Muscle of leg (tissue), 11 donors: Measurements from ENCODE around the gene FASN. TPM values are rescaled to one million over a fixed set of nuclear protein-coding genes. Genes with fewer than 3 reads are reported as not detected.

Experiments
- DNase-seq: peaks from one replicate; pipeline ENCODE4 v3.0.0; 2013
- H3K27ac ChIP-seq: one replicate; pipeline ENCODE4 v1.5.1; 2013; ENCODE audit warnings: mild to moderate bottlenecking, low read length, control low read depth
- H3K27me3 ChIP-seq: one replicate; pipeline ENCODE4 v1.6.1; 2013; ENCODE audit warnings: low read length; ENCODE audit not compliant: control insufficient read depth, insufficient read depth
- H3K36me3 ChIP-seq: one replicate; pipeline ENCODE4 v1.6.1; 2013; ENCODE audit warnings: low read length; ENCODE audit not compliant: control insufficient read depth, insufficient read depth
- H3K4me1 ChIP-seq: one replicate; pipeline ENCODE4 v1.6.1; 2013; ENCODE audit warnings: low read length; ENCODE audit not compliant: control insufficient read depth, insufficient read depth
- H3K4me3 ChIP-seq: one replicate; pipeline ENCODE4 v1.5.1; 2013; ENCODE audit warnings: low read length, control low read depth
- H3K9me3 ChIP-seq: replicated peaks from 2 replicates; pipeline ENCODE4 v1.6.1; 2013; ENCODE audit warnings: low read depth, low read length; ENCODE audit not compliant: control insufficient read depth
- WGBS: methylation state at CpG from one replicate; pipeline ENCODE4 v1.1.5; 2013; ENCODE audit warnings: missing lambda C conversion rate; ENCODE audit not compliant: insufficient coverage; 5-methylcytosine and 5-hydroxymethylcytosine counted together
- polyA plus RNA-seq, 8 donors: library from polyadenylated mRNA; unstranded; fragments of 120-200 nt; gene quantifications; one replicate each; pipeline versions ENCODE4 v1.2.1 to v1.2.3, GENCODE V29; 2013; ENCODE audit warnings: inconsistent platforms in 1 of 8, low replicate concordance in 1 of 8; ENCODE audit not compliant: insufficient read length in 8 of 8, insufficient read depth in 1 of 8
- total RNA-seq: library from RNA; stranded (reverse); fragments of 120-200 nt; gene quantifications from one replicate; pipeline ENCODE4 v1.2.4, GENCODE V29; 2013

Gene FASN
- total and polyA plus RNA-seq, 9 donors = 15.4 to 53.4 (median 34.2) TPM

- no peaks in the 10 kb centered on the region for H3K4me1 ChIP-seq
- H3K27me3 ChIP-seq = no peaks in the 10 kb centered on the region
- H3K9me3 ChIP-seq = no peaks in the 10 kb centered on the region
- no peak overlapping the region for H3K27ac ChIP-seq
- DNase-seq = no peak
- H3K4me3 ChIP-seq = no peak overlapping the region
- WGBS = 96% methylated on average over 3 of the region's 4 CpGs
- peaks cover 18% of the 10 kb centered on the region for H3K36me3 ChIP-seq
These were observed 31.1 kb upstream of the FASN start for GRCh38 chr17:82129095-82129494.

DNA sequence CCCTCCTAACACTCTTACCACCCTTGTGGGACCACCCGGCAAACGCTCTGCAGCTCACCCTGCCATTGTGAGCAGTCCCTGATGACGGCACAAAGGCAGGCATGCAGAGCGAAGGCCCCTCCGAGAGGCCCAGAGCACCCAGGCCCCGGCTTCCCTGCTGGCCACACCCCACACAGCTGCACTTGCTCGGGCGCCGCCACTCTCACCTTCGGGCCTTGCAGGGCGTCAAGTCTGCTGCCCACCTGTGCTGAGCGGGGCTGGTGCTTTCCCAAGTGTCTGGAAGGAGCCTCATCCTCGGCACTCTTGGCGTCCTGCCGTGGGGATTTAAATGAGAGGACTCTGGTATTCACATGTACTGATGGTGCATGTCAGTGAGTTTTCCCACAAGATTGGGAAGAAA lies 30.3 kb upstream of the FASN start:
- WGBS = 85% methylated on average over 12 of the region's 15 CpGs
- Histone ChIP-seq H3K36me3 (peaks cover 18% of the 10 kb centered on the region), H3K27me3 (no peaks in the 10 kb centered on the region), H3K4me3 (no peak overlapping the region), H3K9me3 (no peaks in the 10 kb centered on the region), H3K27ac (no peak overlapping the region), H3K4me1 (no peaks in the 10 kb centered on the region)
- DNase-seq = no peak

DNA sequence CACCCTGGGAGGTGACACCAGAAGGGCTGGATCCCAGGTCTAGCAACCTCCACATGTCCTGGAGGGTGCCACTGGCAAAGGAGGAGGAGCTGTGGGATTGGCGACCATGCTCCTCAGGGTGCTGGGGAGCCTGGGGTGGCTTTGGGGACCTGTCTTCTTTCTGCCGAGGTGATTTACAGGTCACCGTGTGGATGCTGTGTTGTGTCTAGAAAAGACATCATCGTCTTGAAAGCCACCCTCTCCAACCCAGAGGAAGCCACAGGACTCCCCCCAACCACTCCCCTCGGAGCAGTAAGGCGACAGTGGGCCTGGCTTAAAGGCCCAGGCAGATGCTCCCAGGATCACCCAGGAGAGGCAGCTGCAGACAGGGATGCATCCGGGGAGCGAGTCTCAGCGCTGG lies 29.7 kb upstream of the FASN start:
- Histone ChIP-seq H3K27me3 (no peaks in the 10 kb centered on the region), H3K4me3 (no peak overlapping the region), H3K9me3 (no peaks in the 10 kb centered on the region), H3K4me1 (no peaks in the 10 kb centered on the region), H3K27ac (no peak overlapping the region), H3K36me3 (peaks cover 20% of the 10 kb centered on the region)
- WGBS = 80% methylated on average over 6 of the region's 9 CpGs
- DNase-seq = no peak

GRCh38 chr17:82127315-82127595 lies 29.2 kb upstream of the FASN start:
- 84% methylated on average over 11 of the region's 11 CpGs for WGBS
- no peak for DNase-seq

DNA sequence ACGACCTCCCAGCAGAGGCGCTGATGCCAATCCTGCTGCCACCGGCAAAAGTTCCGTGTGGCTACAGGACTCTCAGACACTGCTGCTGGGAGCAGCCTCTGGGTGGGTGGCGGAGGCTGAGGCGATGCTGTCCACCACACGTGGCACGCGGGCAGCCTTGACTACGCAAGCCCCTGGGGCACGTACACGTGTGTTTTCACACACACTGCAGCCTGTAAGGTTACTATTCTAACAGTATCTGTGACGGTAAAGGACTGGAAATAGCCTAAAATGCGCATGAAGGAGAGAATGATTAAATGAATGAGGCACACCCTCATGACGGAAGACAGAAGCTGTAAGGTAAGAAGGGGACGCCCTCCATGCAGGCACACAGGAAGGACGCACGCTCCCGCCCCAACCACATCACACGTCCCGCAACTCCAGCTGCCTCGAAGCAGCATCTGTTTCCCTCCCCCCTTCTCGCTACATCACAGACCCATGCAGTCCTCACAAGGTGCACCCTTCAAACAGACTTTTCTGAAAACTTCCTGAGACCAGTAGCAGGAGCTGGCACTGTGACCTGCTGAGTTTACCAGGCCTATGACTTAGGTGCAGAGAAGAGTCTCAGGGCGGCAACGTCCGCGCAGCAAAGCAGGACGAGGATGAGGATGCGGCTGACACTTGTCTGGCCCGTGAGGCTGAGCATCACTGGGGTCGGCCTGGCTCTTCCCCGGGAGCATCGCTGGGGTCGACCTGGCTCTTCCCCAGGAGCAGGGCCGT lies 28.7 kb upstream of the FASN start:
- 90% methylated on average over 27 of the region's 35 CpGs for WGBS
- Histone ChIP-seq H3K27me3 (no peaks in the 10 kb centered on the region), H3K36me3 (peaks cover 21% of the 10 kb centered on the region), H3K9me3 (no peaks in the 10 kb centered on the region), H3K27ac (no peak overlapping the region), H3K4me3 (no peak overlapping the region), H3K4me1 (no peaks in the 10 kb centered on the region)
- DNase-seq = no peak

More at GRCh38 chr17:82127315-82127595, 29.2 kb upstream of the FASN start:
- no peaks in the 10 kb centered on the region for H3K4me1 ChIP-seq
- H3K4me3 ChIP-seq = no peak overlapping the region
- H3K9me3 ChIP-seq = no peaks in the 10 kb centered on the region
- no peaks in the 10 kb centered on the region for H3K27me3 ChIP-seq
- H3K27ac ChIP-seq = no peak overlapping the region
- H3K36me3 ChIP-seq = peaks cover 21% of the 10 kb centered on the region

- Histone ChIP-seq H3K27me3 (no peaks in the 10 kb centered on the region), H3K27ac (no peak overlapping the region), H3K4me1 (no peaks in the 10 kb centered on the region), H3K9me3 (no peaks in the 10 kb centered on the region), H3K4me3 (no peak overlapping the region), H3K36me3 (peaks cover 21% of the 10 kb centered on the region)
- WGBS = 90% methylated on average over 4 of the region's 4 CpGs
- DNase-seq = no peak
These were observed 26.1 kb upstream of the FASN start for GRCh38 chr17:82124101-82124500.

DNA sequence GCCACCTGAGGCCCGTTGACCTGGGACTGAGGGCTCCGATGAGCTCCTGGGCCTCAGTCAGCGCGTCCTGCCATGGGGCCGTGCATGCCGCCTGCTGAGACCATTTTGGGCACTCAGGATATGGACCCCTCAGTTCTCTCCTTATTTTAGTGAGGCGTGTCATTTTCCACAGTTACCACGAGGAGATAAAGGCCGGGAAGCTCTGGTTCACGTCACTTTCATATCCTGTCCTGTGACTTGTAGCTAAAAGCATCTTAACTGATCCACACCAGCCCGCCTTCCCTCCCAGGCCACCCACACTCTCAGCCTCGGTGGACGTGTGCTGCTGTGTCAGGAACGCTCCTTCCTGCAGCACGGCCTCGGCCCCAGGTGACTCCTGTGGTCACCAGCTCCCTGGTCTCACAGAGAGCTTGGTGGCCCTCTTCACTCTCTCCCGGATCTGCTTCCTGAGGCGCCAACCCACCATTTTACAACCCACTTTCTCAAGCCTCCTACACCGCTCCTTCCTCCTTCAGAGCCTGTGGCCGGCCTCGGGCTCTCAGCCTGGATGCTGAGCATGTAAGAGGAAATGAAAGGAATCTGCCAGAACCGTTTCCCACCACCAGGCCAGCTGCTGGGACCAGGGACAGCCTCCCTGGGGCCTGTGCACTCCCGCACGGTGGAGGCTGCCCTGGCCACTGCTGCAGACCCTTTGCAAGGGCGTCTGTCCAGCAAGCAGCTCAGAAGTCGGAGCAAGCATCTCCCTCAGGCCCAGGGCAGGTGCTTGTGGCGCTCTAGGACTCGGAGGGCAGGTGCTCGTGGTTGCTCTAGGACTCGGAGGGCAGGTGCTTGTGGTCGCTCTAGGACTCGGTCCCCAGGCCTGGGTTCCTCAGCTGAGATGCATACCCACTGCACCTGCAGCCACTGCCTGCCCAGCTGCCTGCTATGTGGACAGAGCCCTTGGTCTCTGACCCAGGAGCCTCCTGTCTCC lies 23.9 kb upstream of the FASN start:
- Histone ChIP-seq H3K4me3 (no peak overlapping the region), H3K27me3 (no peaks in the 10 kb centered on the region), H3K4me1 (no peaks in the 10 kb centered on the region), H3K27ac (no peak overlapping the region), H3K9me3 (no peaks in the 10 kb centered on the region), H3K36me3 (peaks cover 11% of the 10 kb centered on the region)
- DNase-seq = peak; percentile 21
- 55% methylated on average over 28 of the region's 32 CpGs for WGBS

DNA sequence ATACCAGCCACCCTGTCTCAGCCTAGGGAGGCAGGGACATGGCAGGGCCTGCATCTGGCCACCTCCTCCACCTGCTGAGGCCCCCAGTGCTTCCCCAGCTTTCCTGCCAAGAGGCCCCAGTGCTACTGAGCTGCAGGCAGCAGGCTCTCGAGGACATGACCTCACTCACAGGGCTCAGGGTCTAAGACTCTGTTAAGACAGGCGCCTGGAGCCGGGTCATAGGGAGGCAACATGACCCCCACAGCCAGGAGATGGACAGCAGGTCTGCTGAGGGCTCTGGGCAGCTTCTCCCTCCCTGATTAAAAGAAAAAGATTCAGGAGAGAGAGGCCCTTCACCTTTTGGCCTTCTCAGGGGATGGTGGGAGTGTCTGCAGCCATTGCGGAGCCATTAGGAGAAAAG lies 23.2 kb upstream of the FASN start:
- Histone ChIP-seq H3K4me3 (no peak overlapping the region), H3K36me3 (peaks cover 11% of the 10 kb centered on the region), H3K27ac (no peak overlapping the region), H3K9me3 (no peaks in the 10 kb centered on the region), H3K4me1 (no peaks in the 10 kb centered on the region), H3K27me3 (no peaks in the 10 kb centered on the region)
- no peak for DNase-seq
- 74% methylated on average over 2 of the region's 4 CpGs for WGBS

DNA sequence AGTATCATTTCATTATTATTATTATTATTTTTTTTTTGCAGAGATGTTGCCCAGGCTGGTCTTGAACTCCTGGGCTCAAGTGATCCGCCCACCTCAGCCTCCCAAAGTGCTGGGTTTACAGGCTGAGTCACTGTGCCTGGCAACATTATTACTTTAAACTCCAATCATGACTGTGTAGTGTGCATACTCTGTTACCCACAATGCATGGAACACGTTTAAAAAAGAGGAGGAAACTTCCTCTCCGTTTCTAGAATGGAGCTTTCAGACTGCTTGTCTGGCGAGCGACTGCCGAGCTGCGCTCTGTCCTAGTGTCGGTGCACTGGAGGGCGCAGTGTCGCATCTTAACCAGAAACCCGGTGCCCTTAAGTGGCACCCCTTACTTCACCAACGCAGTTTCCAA lies 22.1 kb upstream of the FASN start:
- no peaks in the 10 kb centered on the region for H3K4me1 ChIP-seq
- no peaks in the 10 kb centered on the region for H3K9me3 ChIP-seq
- WGBS = 13% methylated on average over 1 of the region's 12 CpGs
- peaks cover 11% of the 10 kb centered on the region for H3K36me3 ChIP-seq
- H3K27me3 ChIP-seq = no peaks in the 10 kb centered on the region
- H3K27ac ChIP-seq = no peak overlapping the region
- DNase-seq = no peak
- H3K4me3 ChIP-seq = no peak overlapping the region

- H3K36me3 ChIP-seq = peaks cover 3% of the 10 kb centered on the region
These were observed 20.9 kb upstream of the FASN start for GRCh38 chr17:82118815-82119380.

More at GRCh38 chr17:82118815-82119380, 20.9 kb upstream of the FASN start:
- Histone ChIP-seq H3K4me3 (no peak overlapping the region), H3K4me1 (no peaks in the 10 kb centered on the region), H3K27me3 (no peaks in the 10 kb centered on the region), H3K27ac (no peak overlapping the region), H3K9me3 (no peaks in the 10 kb centered on the region)
- 50% methylated on average over 1 of the region's 12 CpGs for WGBS
- no peak for DNase-seq
